ENCODE measurements around the gene KIF3B.

Gene KIF3B

GRCh38 chr20:32289661-32290431 lies 12.4 kb downstream of the KIF3B start:
- H3K4me3 ChIP-seq (ENCODE audit: low read depth in 1 of 5, low read length in 5 of 5), result no peak overlapping the region
- no peaks in the 10 kb centered on the region for H3K27me3 ChIP-seq (ENCODE audit: control insufficient read depth in 5 of 5, insufficient read depth in 4 of 5, low read length in 5 of 5)
- no peak overlapping the region for H3K9ac ChIP-seq (ENCODE audit: low read length in 5 of 5)
- H3K36me3 ChIP-seq (ENCODE audit: control insufficient read depth in 5 of 5, insufficient read depth in 5 of 5, low read length in 5 of 5), result peaks cover 0 to 2% (median 0%) of the 10 kb centered on the region in 5 donors
- H3K4me1 ChIP-seq (ENCODE audit: control insufficient read depth in 5 of 5, insufficient read depth in 5 of 5, low read length in 5 of 5), result peaks cover 0 to 13% (median 0%) of the 10 kb centered on the region in 5 donors
- no peaks in the 10 kb centered on the region for H3K9me3 ChIP-seq (ENCODE audit: control insufficient read depth in 5 of 5, low read length in 5 of 5)
- H3K27ac ChIP-seq (ENCODE audit: low read depth, low read length), result no peak overlapping the region

DNA sequence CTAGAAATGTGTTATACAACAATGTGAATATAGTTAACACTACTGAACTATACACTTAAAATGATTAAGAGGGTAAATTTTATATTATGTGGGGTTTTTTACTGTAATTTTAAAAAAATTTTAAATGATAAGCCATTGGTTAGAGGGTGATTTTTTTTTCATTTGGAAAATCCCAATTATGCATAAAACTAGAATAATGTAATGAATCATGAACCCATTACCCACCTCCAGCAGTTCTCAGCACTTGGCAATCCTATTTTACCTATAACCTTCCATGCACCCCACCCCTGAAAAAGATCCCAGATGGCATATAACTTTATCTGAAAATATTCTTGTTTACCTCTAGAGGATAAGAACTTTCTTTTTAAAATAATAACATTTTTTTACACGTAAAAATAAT lies 13.7 kb downstream of the KIF3B start:
- H3K9me3 ChIP-seq (ENCODE audit: control insufficient read depth in 5 of 5, low read length in 5 of 5), result no peaks in the 10 kb centered on the region
- no peaks in the 10 kb centered on the region for H3K27me3 ChIP-seq (ENCODE audit: control insufficient read depth in 5 of 5, insufficient read depth in 4 of 5, low read length in 5 of 5)
- no peak overlapping the region for H3K27ac ChIP-seq (ENCODE audit: low read depth, low read length)
- no peak overlapping the region for H3K4me3 ChIP-seq (ENCODE audit: low read depth in 1 of 5, low read length in 5 of 5)
- H3K9ac ChIP-seq (ENCODE audit: low read length in 5 of 5), result no peak overlapping the region
- H3K36me3 ChIP-seq (ENCODE audit: control insufficient read depth in 5 of 5, insufficient read depth in 5 of 5, low read length in 5 of 5), result no peaks in the 10 kb centered on the region
- peaks cover 0 to 2% (median 0%) of the 10 kb centered on the region in 5 donors for H3K4me1 ChIP-seq (ENCODE audit: control insufficient read depth in 5 of 5, insufficient read depth in 5 of 5, low read length in 5 of 5)

GRCh38 chr20:32292548-32292947 lies 15.1 kb downstream of the KIF3B start:
- Histone ChIP-seq H3K9me3 (ENCODE audit: control insufficient read depth in 5 of 5, low read length in 5 of 5) (no peaks in the 10 kb centered on the region), H3K4me3 (ENCODE audit: low read depth in 1 of 5, low read length in 5 of 5) (no peak overlapping the region), H3K36me3 (ENCODE audit: control insufficient read depth in 5 of 5, insufficient read depth in 5 of 5, low read length in 5 of 5) (no peaks in the 10 kb centered on the region), H3K27me3 (ENCODE audit: control insufficient read depth in 5 of 5, insufficient read depth in 4 of 5, low read length in 5 of 5) (no peaks in the 10 kb centered on the region), H3K27ac (ENCODE audit: low read depth, low read length) (no peak overlapping the region), H3K4me1 (ENCODE audit: control insufficient read depth in 5 of 5, insufficient read depth in 5 of 5, low read length in 5 of 5) (peaks cover 0 to 9% (median 4%) of the 10 kb centered on the region in 5 donors), H3K9ac (ENCODE audit: low read length in 5 of 5) (no peak overlapping the region)

DNA sequence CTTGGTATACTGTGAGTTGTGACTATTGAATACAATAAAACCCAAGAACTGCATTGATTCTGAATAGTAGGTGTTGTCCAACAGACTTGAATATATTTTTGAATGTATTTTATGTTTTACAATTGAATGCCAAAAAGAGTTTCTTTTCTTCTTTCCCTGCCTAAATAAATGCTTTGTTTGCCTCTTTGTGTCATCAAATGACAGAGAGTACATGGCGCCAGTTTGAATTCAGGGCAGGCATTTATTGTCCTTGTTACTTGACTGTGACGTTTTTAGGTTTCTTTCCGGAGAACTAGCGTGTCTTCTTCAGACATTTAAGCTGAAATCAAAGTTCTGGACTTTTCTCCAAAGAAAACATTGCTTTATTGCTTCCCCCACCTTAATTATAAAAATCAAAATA lies 16.6 kb downstream of the KIF3B start:
- H3K9ac ChIP-seq (ENCODE audit: low read length in 5 of 5), result no peak overlapping the region
- H3K4me3 ChIP-seq (ENCODE audit: low read depth in 1 of 5, low read length in 5 of 5), result no peak overlapping the region
- no peak overlapping the region for H3K27ac ChIP-seq (ENCODE audit: low read depth, low read length)
- H3K36me3 ChIP-seq (ENCODE audit: control insufficient read depth in 5 of 5, insufficient read depth in 5 of 5, low read length in 5 of 5), result no peaks in the 10 kb centered on the region
- no peaks in the 10 kb centered on the region for H3K27me3 ChIP-seq (ENCODE audit: control insufficient read depth in 5 of 5, insufficient read depth in 4 of 5, low read length in 5 of 5)
- no peaks in the 10 kb centered on the region for H3K9me3 ChIP-seq (ENCODE audit: control insufficient read depth in 5 of 5, low read length in 5 of 5)
- H3K4me1 ChIP-seq (ENCODE audit: control insufficient read depth in 5 of 5, insufficient read depth in 5 of 5, low read length in 5 of 5), result peaks cover 0 to 9% (median 4%) of the 10 kb centered on the region in 5 donors

DNA sequence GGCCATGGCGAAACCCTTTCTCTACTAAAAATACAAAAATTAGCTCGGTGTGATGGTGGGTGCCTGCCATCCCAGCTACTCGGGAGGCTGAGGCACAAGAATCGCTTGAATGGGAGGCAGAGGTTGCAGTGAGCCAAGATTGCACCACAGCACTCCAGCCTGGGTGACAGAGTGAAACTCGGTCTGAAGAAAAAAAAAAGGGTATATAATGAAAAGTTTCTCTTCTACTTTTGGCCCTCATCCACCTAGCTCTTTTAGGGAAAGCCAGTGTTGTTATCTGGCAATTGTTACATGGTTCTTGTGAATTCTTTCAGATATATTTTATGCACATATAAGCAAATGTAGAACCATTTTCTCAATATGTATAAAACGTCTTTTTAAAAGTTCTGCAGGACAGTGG lies 19.0 kb downstream of the KIF3B start:
- H3K9ac ChIP-seq (ENCODE audit: low read length in 5 of 5), result peak overlapping the region in 1 of 5 donors; percentile 30
- no peaks in the 10 kb centered on the region for H3K9me3 ChIP-seq (ENCODE audit: control insufficient read depth in 5 of 5, low read length in 5 of 5)

DNA sequence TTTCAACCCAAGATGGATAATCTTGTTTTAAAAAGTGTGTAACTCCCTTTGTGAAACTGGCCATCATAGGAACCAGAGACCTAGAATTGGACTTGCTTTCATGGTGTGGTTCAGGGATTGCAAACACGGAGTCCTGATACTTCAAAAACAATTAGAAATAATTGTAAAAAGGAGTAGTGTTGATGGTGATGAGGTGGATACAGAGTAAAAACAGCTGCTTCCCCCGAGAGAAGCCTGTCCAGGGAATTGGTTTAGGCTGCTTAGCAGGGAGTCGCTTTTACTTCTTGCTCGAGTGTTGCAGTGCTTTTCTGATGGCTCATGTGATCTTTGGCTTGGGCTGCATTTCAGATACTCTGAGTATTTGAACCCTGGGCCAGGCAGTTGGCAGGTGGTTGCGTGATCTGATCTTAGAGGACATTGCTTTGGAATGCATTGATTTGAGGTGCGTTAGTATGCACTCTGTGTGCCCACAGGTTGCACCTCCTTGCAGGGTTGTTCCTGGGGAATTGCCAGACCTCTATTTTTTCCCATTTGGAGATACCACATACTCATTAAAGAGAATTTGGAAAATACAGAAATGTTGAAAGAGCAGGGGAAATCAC lies 19.5 kb downstream of the KIF3B start:
- no peaks in the 10 kb centered on the region for H3K27me3 ChIP-seq (ENCODE audit: control insufficient read depth in 5 of 5, insufficient read depth in 4 of 5, low read length in 5 of 5)
- H3K9ac ChIP-seq (ENCODE audit: low read length in 5 of 5), result peak overlapping the region in 1 of 5 donors; percentile 30
- H3K27ac ChIP-seq (ENCODE audit: low read depth, low read length), result no peak overlapping the region
- H3K4me1 ChIP-seq (ENCODE audit: control insufficient read depth in 5 of 5, insufficient read depth in 5 of 5, low read length in 5 of 5), result peaks cover 0 to 9% (median 4%) of the 10 kb centered on the region in 5 donors
- H3K9me3 ChIP-seq (ENCODE audit: control insufficient read depth in 5 of 5, low read length in 5 of 5), result no peaks in the 10 kb centered on the region
- H3K4me3 ChIP-seq (ENCODE audit: low read depth in 1 of 5, low read length in 5 of 5), result no peak overlapping the region
- no peaks in the 10 kb centered on the region for H3K36me3 ChIP-seq (ENCODE audit: control insufficient read depth in 5 of 5, insufficient read depth in 5 of 5, low read length in 5 of 5)

More for the DNA sequence above, 19.0 kb downstream of the KIF3B start:
- no peaks in the 10 kb centered on the region for H3K36me3 ChIP-seq (ENCODE audit: control insufficient read depth in 5 of 5, insufficient read depth in 5 of 5, low read length in 5 of 5)
- H3K4me1 ChIP-seq (ENCODE audit: control insufficient read depth in 5 of 5, insufficient read depth in 5 of 5, low read length in 5 of 5), result peaks cover 0 to 9% (median 4%) of the 10 kb centered on the region in 5 donors
- no peak overlapping the region for H3K27ac ChIP-seq (ENCODE audit: low read depth, low read length)
- H3K27me3 ChIP-seq (ENCODE audit: control insufficient read depth in 5 of 5, insufficient read depth in 4 of 5, low read length in 5 of 5), result no peaks in the 10 kb centered on the region
- H3K4me3 ChIP-seq (ENCODE audit: low read depth in 1 of 5, low read length in 5 of 5), result no peak overlapping the region

GRCh38 chr20:32297439-32297838 lies 20.0 kb downstream of the KIF3B start:
- peaks cover 0 to 9% (median 4%) of the 10 kb centered on the region in 5 donors for H3K4me1 ChIP-seq (ENCODE audit: control insufficient read depth in 5 of 5, insufficient read depth in 5 of 5, low read length in 5 of 5)
- H3K9me3 ChIP-seq (ENCODE audit: control insufficient read depth in 5 of 5, low read length in 5 of 5), result no peaks in the 10 kb centered on the region
- no peaks in the 10 kb centered on the region for H3K36me3 ChIP-seq (ENCODE audit: control insufficient read depth in 5 of 5, insufficient read depth in 5 of 5, low read length in 5 of 5)
- H3K9ac ChIP-seq (ENCODE audit: low read length in 5 of 5), result no peak overlapping the region
- H3K27me3 ChIP-seq (ENCODE audit: control insufficient read depth in 5 of 5, insufficient read depth in 4 of 5, low read length in 5 of 5), result no peaks in the 10 kb centered on the region
- no peak overlapping the region for H3K27ac ChIP-seq (ENCODE audit: low read depth, low read length)
- H3K4me3 ChIP-seq (ENCODE audit: low read depth in 1 of 5, low read length in 5 of 5), result no peak overlapping the region

- Histone ChIP-seq H3K27ac (ENCODE audit: low read depth, low read length) (no peak overlapping the region), H3K9me3 (ENCODE audit: control insufficient read depth in 5 of 5, low read length in 5 of 5) (no peaks in the 10 kb centered on the region), H3K9ac (ENCODE audit: low read length in 5 of 5) (no peak overlapping the region), H3K4me1 (ENCODE audit: control insufficient read depth in 5 of 5, insufficient read depth in 5 of 5, low read length in 5 of 5) (peaks cover 0 to 9% (median 4%) of the 10 kb centered on the region in 5 donors), H3K4me3 (ENCODE audit: low read depth in 1 of 5, low read length in 5 of 5) (no peak overlapping the region), H3K36me3 (ENCODE audit: control insufficient read depth in 5 of 5, insufficient read depth in 5 of 5, low read length in 5 of 5) (no peaks in the 10 kb centered on the region), H3K27me3 (ENCODE audit: control insufficient read depth in 5 of 5, insufficient read depth in 4 of 5, low read length in 5 of 5) (no peaks in the 10 kb centered on the region)
These were observed 23.2 kb downstream of the KIF3B start for GRCh38 chr20:32300647-32301046.

- H3K4me1 ChIP-seq (ENCODE audit: control insufficient read depth in 5 of 5, insufficient read depth in 5 of 5, low read length in 5 of 5), result peaks cover 0 to 2% (median under 1%) of the 10 kb centered on the region in 5 donors
- peak overlapping the region in 1 of 5 donors; percentile 4 for H3K9ac ChIP-seq (ENCODE audit: low read length in 5 of 5)
- no peaks in the 10 kb centered on the region for H3K27me3 ChIP-seq (ENCODE audit: control insufficient read depth in 5 of 5, insufficient read depth in 4 of 5, low read length in 5 of 5)
- H3K36me3 ChIP-seq (ENCODE audit: control insufficient read depth in 5 of 5, insufficient read depth in 5 of 5, low read length in 5 of 5), result no peaks in the 10 kb centered on the region
- no peak overlapping the region for H3K4me3 ChIP-seq (ENCODE audit: low read depth in 1 of 5, low read length in 5 of 5)
- no peak overlapping the region for H3K27ac ChIP-seq (ENCODE audit: low read depth, low read length)
- H3K9me3 ChIP-seq (ENCODE audit: control insufficient read depth in 5 of 5, low read length in 5 of 5), result no peaks in the 10 kb centered on the region
These were observed 24.5 kb downstream of the KIF3B start for GRCh38 chr20:32301719-32302506.

DNA sequence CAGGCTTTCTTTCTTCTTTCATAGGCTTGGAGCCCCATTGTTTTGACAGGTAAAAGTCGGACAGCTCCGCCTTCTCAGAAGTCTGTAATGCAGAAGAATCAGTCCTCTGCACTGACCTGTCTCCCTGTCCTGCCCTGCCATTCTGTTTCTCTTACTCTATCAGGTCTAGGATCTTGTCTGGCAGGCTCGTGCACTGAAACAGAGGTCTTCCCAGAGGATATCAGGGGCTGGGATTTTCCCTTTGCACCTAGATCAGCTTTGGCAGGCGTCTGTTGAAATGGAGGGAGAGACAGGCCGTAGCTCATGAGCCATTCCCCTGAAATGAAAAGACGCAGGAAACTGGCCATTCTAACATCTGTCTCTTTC lies 25.0 kb downstream of the KIF3B start:
- Histone ChIP-seq H3K9me3 (ENCODE audit: control insufficient read depth in 5 of 5, low read length in 5 of 5) (no peaks in the 10 kb centered on the region), H3K4me1 (ENCODE audit: control insufficient read depth in 5 of 5, insufficient read depth in 5 of 5, low read length in 5 of 5) (no peaks in the 10 kb centered on the region), H3K9ac (ENCODE audit: low read length in 5 of 5) (peak overlapping the region in 1 of 5 donors; percentile 4), H3K36me3 (ENCODE audit: control insufficient read depth in 5 of 5, insufficient read depth in 5 of 5, low read length in 5 of 5) (no peaks in the 10 kb centered on the region), H3K4me3 (ENCODE audit: low read depth in 1 of 5, low read length in 5 of 5) (no peak overlapping the region), H3K27me3 (ENCODE audit: control insufficient read depth in 5 of 5, insufficient read depth in 4 of 5, low read length in 5 of 5) (no peaks in the 10 kb centered on the region), H3K27ac (ENCODE audit: low read depth, low read length) (no peak overlapping the region)
